LHCN-M2 (cell line): ENCODE data around the gene DACH1. TPM values are rescaled to one million over a fixed set of nuclear protein-coding genes. Genes with fewer than 3 reads are reported as not detected.

ENCODE experiments used
- DNase-seq: peaks from one replicate; pipeline ENCODE4 v3.0.0-alpha.2; 2012; ENCODE audit warnings: low read depth
- total RNA-seq: library from RNA; depleted of rRNA; stranded (reverse); fragments of >200 nt; gene quantifications from 2 replicates; pipeline ENCODE4 v1.2.3, GENCODE V29; 2014

The DACH1 gene
- total RNA-seq, 1 experiment from 2014 or later = not detected

- no peak for DNase-seq
Observed at GRCh38 chr13:71626421-71627117, 240.4 kb downstream of the DACH1 start.

GRCh38 chr13:71625694-71626093 is 241.3 kb downstream of the DACH1 start:
- no peak for DNase-seq

GRCh38 chr13:71624653-71625600 is 242.1 kb downstream of the DACH1 start:
- DNase-seq = no peak

DNA sequence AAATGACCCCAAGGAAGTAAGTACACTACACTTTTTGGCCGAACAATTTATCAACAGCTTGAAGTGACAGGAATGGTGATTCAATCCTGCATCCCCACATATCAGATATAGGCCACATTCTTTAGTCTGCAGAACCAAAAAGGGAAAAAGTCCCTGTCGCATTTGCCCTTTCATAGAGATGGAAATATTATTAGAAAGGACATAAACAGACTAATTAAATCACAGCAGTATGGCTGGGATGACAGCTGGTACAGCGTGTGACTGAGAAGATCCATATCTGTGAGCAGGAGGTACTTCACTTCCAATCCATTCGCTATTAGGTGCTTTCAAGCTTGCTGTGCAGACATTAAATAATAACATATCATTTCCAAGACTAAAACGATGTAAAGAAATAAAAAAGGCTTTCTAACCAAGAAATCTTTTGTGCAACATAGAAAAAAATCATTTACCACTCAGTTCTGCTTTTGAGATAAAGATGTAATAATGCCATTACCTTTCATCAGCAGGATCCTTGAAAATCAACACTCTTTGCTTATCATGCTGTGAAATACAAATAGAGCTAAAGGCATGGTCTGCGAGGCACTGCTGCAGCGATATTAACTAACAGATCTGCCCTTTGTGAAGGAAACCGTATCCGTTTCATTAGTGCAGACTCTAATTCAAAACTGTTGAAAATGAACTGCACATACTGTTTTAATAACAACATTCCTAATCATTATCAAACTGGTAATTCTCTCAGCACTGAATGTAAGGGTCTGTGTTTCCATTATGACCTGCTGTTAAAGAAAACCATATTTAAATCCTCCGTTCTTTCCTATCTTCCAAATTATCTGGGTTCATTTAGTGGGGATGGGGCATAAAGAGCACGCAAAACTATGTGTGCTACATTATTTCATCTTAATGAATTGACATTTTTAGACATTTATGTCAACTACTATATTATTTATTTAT is 245.6 kb downstream of the DACH1 start:
- DNase-seq = no peak

DNA sequence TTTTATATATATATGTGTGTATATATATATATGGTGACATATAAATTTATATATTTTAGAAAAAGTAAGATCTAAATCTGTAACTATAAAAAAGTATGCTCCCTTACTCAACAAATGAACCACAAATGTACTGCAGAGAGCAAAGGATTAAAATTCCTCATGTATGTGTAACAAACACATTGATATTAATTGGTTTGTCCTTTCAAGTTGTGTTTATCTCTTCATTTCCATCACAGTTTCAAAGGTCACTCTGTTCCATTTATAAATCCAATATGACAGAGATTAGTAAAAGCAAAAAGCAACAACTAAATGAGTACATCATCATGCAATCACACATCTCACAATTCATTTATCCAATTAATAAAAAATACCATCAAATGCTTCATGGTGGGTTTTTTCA is 247.9 kb downstream of the DACH1 start:
- DNase-seq = no peak

GRCh38 chr13:71618159-71618558 is 248.8 kb downstream of the DACH1 start:
- DNase-seq = peak; percentile 0

DNA sequence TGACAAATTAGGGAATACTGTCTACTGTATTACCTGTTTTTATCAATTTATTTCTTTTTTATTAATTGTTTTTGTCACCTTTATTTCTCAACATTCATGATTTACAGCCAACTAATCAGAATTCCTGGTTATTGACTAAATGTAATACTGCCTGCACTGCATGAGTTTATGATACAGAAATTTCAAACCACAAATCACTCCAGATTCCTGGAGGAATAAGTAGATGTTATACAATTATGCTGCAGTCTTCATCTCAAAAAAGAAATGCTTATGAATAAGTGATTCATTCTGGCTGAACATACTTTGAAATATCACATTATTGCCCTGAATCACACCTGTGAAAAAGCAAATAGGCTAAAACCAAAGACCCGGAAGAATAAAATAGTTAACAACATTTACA is 249.7 kb downstream of the DACH1 start:
- no peak for DNase-seq

DNA sequence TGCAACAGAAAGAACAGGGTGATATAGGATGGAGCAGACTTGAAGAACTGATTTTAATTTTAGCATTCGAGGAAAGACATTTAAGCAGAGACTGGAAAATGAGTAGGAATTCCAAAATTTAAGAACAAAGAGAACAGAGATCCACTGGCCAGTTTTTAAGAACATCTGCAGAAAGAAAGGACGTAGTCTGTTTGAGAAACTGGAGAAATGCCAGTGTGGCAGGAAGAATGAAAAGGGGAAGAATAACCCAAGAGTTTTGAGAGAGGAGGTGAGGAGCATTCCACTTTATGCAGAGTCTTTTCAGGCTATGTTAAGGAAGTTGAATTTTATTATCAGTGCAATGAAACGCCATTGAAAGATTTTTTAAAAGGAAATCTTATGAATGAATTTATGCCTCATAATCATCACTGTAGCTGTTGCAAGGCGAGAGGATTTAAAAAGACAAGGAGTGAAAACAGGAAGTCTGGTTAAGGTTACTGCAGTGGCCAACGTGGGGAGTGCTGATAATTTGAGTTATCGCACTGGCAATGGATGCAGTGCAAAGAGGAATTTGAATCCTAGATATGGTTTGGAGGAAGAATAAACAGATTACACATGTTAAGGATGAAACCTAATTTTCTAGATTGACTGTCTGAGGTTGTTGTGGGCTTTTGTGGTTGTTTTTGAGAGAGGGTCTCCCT is 253.8 kb downstream of the DACH1 start:
- no peak for DNase-seq

DNA sequence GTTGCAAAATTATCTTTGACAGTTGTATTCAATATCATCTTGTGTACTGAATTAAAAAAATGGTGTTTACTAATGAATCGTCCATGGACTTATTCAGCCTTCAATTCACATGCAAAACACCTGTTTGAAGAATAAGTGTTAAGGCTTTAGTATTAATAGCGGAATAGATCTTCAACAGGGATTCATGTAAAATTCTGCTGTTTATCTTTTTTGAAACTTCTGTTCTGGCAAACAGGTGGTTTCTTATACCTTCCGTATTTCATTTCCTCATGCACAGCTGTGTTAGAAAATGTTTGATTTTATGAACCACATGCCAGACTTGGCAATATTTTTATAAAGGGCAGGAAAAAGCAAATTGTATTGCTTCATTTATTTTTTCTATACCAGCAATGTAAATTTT is 255.7 kb downstream of the DACH1 start:
- DNase-seq = no peak

GRCh38 chr13:71610876-71611275 is 256.1 kb downstream of the DACH1 start:
- no peak for DNase-seq

DNA sequence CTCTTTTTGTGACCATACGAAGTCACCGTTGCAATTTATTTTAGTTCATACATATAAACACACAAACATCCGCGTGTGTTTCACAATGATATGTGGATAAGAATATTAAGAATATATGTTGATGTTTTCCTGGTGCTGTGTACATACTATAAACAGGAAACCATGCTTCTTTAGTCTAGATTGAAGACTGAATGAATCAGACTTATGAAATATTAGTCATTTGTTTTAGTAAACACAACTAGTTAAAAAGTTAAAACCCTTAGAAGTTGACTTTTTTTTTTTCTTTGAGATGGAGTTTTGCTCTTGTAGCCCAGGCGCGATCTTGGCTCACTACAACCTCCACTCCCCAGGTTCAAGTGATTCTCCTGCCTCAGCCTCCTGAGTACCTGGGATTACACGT is 257.7 kb downstream of the DACH1 start:
- DNase-seq = no peak

DNA sequence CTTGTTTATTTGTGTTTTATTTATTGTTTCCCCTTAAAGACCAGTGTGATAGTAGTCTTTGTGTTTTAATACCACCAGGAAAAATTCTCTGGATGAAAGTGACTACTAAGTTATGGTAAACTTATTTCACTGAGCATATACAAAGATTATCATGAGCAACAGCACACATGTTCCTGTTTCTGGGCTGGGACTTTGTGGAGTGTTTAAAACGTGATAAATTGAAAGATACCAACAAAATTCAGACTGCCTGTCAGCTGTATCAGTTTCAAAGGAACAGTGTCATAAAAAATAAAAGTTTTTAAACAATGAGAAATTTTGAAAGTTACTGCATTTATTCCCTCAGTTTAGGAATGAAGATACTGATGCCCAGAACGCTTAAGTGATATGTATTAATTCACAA is 259.4 kb downstream of the DACH1 start:
- no peak for DNase-seq

- DNase-seq = no peak
Observed at GRCh38 chr13:71606818-71607217, 260.2 kb downstream of the DACH1 start.

DNA sequence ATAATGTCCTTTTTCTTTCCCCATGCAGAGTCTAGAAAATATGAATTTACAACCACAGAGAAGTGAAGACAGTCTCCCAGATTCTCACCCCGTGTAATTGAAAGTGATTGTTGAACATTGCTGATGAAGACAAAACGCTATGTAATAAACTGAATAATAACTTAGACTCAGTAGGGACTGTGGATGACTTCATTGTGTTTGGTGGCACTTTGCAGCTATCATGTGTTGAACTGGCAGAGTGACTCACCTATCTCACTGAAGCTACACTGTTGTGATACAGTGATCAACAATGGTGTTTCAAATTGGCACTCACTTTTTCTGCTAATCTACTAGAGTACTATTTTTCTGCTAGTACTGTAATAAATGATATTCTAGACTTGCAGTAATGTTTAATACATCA is 261.3 kb downstream of the DACH1 start:
- no peak for DNase-seq

GRCh38 chr13:71603255-71603654 is 263.7 kb downstream of the DACH1 start:
- DNase-seq = no peak

DNA sequence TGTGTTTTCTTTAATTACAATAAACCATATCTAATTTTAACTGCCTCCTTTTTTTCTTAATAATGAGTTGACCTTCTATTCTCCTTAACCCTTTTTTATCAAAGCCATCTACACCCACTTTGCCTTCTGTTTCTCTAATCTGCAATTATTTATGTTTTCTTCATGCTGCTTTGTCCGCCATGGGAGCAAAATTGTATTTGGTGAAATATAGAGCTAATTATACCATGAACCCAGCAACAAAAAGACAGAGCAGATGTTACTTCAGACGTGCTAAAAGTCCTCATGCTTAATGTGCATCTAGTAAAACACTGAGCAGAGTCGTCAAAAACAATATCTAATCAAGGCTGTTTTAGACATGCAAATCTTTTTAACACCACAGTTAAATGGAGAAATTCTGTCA is 264.7 kb downstream of the DACH1 start:
- no peak for DNase-seq

- no peak for DNase-seq
Observed at GRCh38 chr13:71597150-71597549, 269.9 kb downstream of the DACH1 start.

GRCh38 chr13:71596116-71596515 is 270.9 kb downstream of the DACH1 start:
- DNase-seq = no peak

DNA sequence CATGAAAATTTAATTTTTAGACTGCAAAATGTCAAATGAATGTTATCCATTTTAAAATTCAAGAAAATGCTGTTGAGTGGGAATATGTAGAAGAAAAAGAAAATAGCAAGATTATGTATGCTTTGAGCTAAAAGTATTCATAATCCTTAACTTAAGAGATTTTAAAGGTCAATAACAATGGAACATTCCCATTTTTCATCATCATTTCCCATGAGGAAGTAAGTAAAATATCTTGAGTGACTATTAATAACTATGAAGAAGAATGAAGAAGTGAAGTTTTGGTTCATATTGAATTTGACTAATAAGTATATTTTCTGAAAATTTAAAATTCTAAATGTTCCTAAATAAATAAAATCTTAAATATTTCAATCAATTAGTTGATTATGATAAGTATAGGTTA is 273.4 kb downstream of the DACH1 start:
- no peak for DNase-seq

- DNase-seq = no peak
Observed at GRCh38 chr13:71591374-71591773, 275.6 kb downstream of the DACH1 start.

GRCh38 chr13:71590654-71591148 is 276.3 kb downstream of the DACH1 start:
- no peak for DNase-seq
